ENCODE results near the gene LSM12. TPM values are rescaled to one million over a fixed set of nuclear protein-coding genes. Genes with fewer than 3 reads are reported as not detected.

The LSM12 gene
- total and polyA plus RNA-seq, 8 donors, result 31.3 to 53.2 (median 37.2) TPM

- DNase-seq, result no peak
- no peaks in the 10 kb centered on the region for H3K27me3 ChIP-seq
- no peak for TF ChIP-seq CTCF (IDR thresholded peaks at IDR 0.05)
- intact Hi-C loops (cut with DNase I), result no loop called here
- no peaks in the 10 kb centered on the region for H3K9me3 ChIP-seq
- ATAC-seq, result no peak
- peaks cover 18 to 43% of the 10 kb centered on the region in 2 donors for H3K4me1 ChIP-seq
- H3K4me3 ChIP-seq, result peak overlapping the region; percentile 57 to 75
- peak overlapping the region; percentile 87 to 91 for H3K27ac ChIP-seq
- H3K36me3 ChIP-seq, result peaks cover 0 to 24% of the 10 kb centered on the region in 2 donors
Measured at GRCh38 chr17:44071198-44071520, 4.7 kb upstream of the LSM12 start.

- ATAC-seq, result peak; percentile 91
- H3K27ac ChIP-seq, result peak within 1 kb of the TSS; percentile 87 to 91
- intact Hi-C loops (cut with DNase I), result no loop called here
- no peaks in the 10 kb centered on the region for H3K9me3 ChIP-seq
- H3K27me3 ChIP-seq, result no peaks in the 10 kb centered on the region
- no peak for TF ChIP-seq CTCF (IDR thresholded peaks at IDR 0.05)
- DNase-seq, result peak; percentile 92 to 98 (median 97)
- peaks cover 0 to 18% of the 10 kb centered on the region in 2 donors for H3K36me3 ChIP-seq
- peaks cover 20 to 47% of the 10 kb centered on the region in 2 donors for H3K4me1 ChIP-seq
- peak within 1 kb of the TSS; percentile 57 to 75 for H3K4me3 ChIP-seq
Measured at GRCh38 chr17:44070455-44071197, 4.2 kb upstream of the LSM12 start, which contains the start of gene G6PC3. G6PC3 (plus strand) TSS chr17:44070735; CDS start chr17:44070966, 231 bp downstream.

- DNase-seq (no peak), ATAC-seq (no peak)
- Histone ChIP-seq H3K27me3 (no peaks in the 10 kb centered on the region), H3K4me1 (peaks cover 23 to 53% of the 10 kb centered on the region in 2 donors), H3K9me3 (no peaks in the 10 kb centered on the region), H3K27ac (peak overlapping the region; percentile 87 to 91), H3K36me3 (peaks cover 0 to 12% of the 10 kb centered on the region in 2 donors), H3K4me3 (peak overlapping the region; percentile 57 to 75)
- intact Hi-C loops (cut with DNase I), result no loop called here
- TF ChIP-seq CTCF (IDR thresholded peaks at IDR 0.05), result no peak
Measured at GRCh38 chr17:44069974-44070454, 3.5 kb upstream of the LSM12 start.

GRCh38 chr17:44067545-44067940 lies 1.1 kb upstream of the LSM12 start:
- DNase-seq, result no peak
- no peak for TF ChIP-seq CTCF (IDR thresholded peaks at IDR 0.05)
- Histone ChIP-seq H3K27me3 (no peaks in the 10 kb centered on the region), H3K4me3 (no peak overlapping the region), H3K9me3 (no peaks in the 10 kb centered on the region), H3K27ac (peak overlapping the region; percentile 87 to 92), H3K36me3 (peaks cover 0 to 15% of the 10 kb centered on the region in 2 donors), H3K4me1 (peaks cover 23 to 69% of the 10 kb centered on the region in 2 donors)
- intact Hi-C loops (cut with DNase I), result no loop called here
- ATAC-seq, result no peak

- H3K9me3 ChIP-seq, result no peaks in the 10 kb centered on the region
- H3K27ac ChIP-seq, result peak overlapping the region; percentile 87 to 92
- ATAC-seq (no peak), DNase-seq (no peak)
- no peak for TF ChIP-seq CTCF (IDR thresholded peaks at IDR 0.05)
- H3K4me3 ChIP-seq, result peak overlapping the region; percentile 60 to 67
- peaks cover 14 to 52% of the 10 kb centered on the region in 2 donors for H3K4me1 ChIP-seq
- intact Hi-C loops (cut with DNase I), result no loop called here
- peaks cover 0 to 33% of the 10 kb centered on the region in 2 donors for H3K36me3 ChIP-seq
- H3K27me3 ChIP-seq, result no peaks in the 10 kb centered on the region
Measured at GRCh38 chr17:44065668-44066203, 735 bp downstream of the LSM12 start.

Measured in left lung (tissue), 10 donors.